TTC549 (cell line): Measurements from ENCODE around the gene SYT15.

Experiments
- FAIRE-seq: peaks from 2 replicates; lab custom pipeline; 2012; peaks lifted over from hg19 to GRCh38; lab: Jason Lieb, UNC

SYT15 gene

DNA sequence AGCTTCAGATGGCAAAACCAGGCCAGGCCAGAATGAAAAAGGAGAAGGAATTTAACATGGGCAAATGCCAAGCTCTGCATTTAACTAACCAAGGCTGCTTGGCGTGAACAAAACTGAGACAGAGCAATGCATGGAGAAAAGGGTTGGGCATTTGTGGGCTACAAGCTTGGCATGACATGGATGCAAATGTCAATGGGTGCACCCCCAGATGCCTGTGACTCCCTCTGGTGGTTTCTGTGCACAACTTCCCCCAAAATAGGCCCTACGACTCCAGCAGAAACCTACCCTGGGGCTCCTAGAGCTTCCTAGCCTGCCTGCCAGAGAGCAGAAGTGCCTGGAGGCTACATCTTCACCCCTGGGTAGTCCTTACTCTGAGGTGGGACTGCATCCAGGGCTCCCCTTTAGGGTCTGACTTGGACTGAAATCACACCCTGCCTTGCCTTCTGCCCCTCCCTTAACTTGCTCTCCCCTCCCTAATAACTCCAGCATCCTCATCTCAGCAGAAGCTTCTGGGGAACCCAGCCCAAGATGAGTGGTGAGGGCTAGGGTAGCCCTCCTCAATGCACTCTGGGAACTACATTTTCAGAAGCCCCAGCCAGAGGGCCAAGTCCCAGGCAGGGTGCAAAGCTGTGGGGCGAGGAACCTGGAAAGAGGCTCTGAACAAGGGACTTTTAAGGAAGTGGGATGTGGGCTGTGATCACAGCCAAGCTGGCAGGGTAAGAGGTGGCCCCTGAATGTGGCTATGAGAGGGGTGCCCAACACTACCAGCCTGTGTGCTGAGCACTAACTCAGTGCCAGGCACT, 33.7 kb upstream of the SYT15 start:
- FAIRE-seq, result no peak

DNA sequence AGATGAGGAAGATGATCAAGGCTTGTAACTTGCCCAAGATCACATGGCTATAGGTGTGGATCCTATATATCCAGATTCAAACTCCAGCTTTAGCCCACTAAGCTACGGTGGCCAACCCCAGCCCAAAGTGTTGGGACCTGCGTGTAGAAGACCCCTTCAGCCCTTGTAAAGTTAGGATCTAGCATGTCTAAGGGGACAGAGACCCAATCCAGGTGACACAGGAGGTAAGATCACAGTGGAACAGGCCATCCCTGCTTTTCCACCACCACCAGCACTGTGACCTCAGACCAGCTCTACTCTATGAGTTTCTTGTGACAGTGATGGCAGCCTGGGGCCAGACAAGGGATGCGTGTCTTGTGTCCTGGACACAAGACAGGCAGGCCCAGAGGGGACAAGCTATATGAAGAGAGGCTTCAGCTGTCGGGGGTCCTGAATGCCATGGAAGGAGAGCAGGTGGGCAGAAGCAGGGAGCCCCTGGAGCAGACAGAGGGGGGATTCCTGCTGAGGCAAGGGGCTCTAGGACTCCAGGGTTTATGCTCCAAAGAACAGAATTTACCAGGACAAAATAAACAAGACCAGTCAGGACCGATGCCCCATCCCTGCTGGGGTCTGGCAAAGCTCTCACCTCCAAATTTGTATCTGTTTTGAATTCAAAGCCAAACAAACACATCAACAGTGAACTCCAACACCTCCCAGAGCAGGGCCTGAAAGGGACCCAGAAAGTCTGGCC, 32.9 kb upstream of the SYT15 start:
- FAIRE-seq, result no peak

DNA sequence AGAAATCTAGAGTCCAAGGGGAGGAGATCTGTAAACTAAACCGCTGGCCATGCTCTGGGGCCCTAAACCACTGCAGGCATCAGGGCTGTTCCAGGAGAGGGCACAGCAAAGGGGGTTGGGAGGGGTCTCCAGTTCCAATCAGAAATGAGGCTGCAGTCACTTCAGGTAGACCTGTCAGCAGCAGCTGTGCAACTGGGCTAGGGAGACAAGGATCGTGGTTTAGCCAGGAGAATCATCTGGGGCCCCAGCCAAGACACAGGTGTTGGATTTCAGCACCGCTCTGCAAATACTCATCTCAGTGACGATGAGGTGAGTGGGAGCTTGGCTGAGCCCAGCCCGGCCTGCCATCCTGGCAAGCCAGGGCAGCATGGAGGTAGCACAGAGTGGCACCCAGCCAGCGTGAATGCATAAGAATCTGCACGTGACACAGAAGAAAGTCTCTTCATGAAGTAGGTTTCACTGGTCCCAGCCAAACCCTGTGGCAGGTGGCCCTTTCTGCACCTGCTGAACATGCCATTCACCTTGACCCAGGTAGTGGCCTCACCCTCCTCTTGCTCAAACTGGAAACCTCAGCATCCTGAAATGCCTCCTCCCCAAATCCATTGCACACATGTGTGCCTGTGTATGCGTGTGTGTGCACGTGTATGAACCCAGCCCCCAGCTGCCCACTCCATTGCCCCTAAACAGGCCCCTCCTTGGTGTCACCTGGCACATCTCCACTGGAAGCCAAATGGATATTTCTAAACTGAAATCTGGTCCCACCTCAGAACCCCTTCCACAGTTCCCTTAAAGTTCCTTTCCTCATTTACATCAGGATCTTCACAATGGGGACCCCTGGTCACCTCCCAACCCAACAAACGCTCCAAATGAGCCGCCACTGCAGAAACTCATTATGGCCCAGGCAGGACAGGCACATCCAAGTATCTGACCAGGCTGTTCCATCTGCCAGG, 32.1 kb upstream of the SYT15 start:
- no peak for FAIRE-seq

DNA sequence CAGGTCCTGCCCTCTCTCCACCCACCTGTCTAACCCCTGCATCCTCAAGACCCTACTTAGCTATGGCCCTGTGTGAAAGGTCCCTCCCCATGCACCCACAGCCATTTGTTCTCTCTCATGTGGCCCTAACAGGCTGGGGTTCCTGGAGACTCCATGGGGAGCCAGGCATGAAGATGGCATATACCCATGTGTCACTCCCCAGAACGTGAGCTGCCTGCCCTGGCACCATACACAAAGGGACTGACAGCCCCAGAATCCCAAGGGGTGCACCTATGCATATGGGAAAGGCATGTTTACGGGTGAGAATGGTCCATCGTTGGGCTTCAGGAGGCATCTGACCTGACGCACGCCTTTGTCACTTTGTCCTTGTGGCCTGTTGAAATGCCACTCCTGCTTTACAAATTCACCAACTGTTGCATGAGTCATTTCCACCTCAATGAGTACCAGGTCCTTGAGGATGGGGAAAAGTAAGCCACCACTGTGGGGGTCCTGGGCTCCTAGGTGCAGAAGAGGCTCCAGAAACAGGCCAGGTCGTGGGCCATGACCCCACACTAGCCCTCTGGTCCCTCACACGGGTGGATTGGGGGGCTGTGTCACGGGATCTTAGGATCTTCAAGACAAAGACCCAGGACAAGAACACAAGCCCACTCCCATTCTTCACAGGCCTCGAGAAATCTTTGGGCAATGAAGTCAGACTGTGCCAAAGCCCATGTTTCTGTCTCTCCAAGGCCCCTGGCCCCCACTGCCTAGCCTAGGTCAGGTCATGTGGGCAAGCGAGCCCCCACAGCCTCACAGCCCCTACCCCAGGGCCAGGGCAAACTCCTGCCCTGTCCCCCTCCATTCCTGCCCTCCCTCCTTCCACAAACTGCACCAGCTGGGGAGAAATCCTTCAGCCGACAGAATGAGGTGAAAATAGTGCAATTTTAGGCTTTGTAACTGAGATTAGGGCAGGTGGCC, 31.1 kb upstream of the SYT15 start:
- FAIRE-seq, result no peak

DNA sequence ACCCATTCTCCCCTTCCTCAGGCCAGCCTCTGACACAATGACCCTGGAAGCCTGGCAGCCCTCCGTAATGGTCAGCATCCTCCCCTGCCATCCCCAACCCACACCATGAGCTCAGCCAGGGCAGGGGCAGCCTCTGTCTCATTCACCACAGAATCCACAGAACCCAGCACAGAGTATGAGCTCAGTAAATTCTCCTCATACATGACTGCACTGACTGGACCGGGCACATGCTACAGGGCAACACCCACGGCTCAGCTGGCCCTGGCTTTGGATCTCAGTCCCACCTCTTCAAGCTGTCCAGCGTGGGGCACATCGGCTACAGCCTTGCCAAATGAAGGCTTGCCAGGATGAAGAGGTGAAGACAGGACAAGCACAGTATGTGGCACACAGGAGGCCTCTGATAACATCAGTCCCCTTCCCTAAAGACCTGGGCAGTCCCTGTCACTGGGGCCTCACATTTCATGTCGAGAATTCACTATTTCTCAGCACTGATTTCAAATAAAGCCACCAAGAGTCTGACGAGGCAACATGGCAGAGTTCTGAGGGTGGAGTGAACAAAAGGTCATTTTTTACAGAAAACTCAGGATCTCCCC, 30.3 kb upstream of the SYT15 start:
- FAIRE-seq, result no peak

DNA sequence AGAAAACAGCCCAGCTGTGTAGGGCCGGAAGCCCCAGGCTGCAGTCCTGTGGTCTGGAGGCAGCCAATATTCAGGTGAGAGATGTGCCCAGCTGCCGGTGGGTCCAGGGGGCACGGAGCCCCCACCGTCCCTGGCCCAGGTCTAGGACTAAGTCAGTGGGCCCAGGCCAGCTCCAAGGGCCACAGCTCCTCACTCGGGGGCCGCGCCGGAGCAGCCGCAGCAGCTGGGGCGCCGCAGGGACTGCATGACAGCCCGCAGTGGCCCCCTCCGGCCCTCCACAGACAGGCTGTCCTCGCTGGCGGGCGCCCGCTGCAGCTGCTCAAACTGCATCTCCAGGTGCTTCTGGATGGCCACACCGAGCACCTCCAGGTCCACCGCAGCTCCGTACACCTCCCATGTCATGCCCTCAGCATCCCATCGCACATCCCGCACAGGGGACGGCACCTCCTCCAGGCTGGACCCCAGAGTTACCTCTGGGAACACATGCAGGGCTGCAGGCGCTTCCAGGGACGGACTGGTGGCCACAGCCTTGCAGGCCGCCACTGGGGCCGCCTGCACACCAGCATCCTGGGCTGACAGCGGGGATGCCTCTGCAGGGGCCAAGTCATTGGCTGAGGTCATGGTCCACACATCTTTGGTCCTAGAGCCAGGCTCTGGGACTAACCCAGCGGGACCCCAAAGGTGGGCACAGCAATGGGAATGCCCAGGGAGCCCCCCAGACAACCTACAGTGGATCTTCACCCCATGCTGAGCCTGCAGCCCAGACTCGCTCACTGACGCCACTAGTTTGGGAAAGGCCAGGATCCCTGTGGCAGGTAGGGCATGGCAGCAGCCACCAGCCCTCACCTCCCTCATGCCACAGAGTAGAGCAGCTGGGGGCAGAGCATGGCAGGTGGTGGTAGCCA, 29.5 kb upstream of the SYT15 start:
- FAIRE-seq, result no peak

- no peak for FAIRE-seq
Measured at GRCh38 chr10:46550076-46550790, 28.7 kb upstream of the SYT15 start.

DNA sequence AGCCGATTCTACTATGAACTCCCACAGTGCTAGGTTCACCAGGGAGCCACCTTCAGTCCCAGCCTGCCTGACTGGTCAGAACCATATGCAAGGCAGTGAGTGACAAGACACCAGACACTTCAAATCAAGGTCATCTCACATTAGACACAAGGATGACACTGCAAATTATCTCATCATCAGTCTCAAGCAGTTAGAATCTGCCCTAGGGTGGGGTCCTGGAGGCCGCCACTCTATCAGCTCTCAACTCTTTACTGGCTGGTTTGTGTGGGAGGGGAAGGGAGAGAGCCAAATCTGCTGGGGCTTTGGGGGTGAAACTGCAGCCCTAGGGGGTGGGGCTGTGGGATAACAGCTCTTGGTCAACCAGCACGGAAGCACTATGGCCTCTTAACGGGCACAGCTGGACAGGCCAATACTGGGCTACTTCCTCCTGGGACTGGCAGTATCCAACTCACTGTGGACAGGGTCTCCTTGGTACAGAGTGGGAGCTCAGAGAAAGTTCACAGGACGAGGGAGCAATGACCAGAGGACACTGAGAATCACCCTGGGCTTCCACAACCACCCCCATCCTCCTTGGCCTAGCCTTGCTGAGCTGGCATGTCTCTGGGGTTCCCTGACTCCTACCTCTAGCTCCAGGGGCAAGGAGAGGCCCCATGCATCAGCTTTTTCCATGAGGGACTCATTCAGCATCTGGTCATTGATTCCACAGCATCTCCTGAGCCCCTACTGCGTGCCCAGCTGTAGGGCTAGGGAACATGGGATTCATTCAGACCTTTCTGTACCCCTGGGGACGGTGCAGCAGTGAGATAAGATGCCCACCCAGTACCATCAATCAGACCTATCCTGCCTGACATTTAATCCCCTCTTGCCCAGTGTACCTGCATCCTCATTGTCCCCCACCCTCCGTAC, 27.9 kb upstream of the SYT15 start:
- FAIRE-seq, result no peak

GRCh38 chr10:46551701-46552525, 27.0 kb upstream of the SYT15 start:
- no peak for FAIRE-seq

- no peak for FAIRE-seq
Measured at GRCh38 chr10:46552526-46553237, 26.2 kb upstream of the SYT15 start.

DNA sequence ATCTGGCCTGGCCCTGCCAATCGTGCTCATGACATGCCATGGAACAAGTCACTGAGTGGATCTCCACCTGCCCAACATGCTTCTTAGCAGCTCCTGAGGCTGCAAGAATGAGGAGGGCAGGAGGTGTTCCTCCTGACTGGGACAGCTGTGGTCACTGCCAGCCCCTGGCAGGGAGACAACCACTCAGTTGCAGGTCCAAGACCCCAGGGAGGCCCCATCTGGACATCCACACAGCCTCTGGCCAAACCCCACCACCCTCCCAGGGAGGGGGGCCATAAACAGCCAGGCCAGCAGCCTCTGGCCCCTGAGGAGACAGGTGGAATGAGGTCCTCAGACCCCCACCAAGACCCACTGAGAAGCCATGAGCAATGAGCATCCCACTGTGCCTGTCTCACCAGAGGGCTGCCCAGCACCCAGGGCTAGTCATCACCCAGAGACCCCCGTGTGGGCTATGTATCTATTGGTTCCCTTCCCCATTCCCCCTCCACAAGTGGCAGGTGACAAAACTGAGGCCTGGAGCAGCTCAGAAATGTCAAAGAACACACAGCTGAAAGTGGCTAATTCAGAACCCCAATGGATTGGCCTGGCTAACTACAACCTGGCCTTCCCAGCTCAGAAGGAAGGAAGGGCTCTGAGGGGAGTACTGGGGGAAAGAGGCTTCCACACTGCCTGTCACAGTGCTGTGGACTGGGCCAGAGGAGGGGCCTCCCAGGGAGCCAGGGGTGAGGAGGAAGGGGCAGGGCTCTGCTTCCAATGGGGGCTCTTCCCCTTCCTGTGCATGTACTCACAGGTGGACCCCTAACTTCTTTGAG, 25.5 kb upstream of the SYT15 start:
- no peak for FAIRE-seq

DNA sequence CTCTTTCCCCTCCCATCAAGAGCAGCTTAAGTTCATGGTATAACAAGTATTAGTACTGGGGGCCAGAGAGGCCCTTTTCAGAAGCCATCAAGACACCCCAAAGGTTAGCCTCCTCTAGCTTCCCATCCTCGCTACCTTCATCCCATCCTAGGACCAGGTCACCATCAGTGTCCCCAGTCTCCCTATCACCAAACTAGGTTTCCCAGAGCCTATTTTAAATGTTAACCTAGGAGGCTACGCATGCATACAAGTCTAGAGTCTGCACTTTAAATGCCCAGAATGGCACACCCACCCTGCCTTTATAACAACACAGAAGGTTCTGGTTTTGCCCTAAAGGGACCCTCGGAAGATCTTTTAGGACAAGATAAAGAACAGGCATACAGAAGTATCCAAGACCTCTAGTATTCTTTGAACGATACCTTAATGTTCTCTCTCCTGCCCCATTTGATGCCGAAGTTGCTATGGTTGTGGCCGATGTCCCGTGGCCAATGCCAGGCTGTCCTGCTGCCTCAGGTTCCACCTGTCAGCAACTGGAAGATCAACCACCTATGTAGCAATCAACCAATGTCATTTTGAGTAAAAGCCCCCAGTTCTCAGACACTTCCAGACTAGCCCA, 24.7 kb upstream of the SYT15 start:
- FAIRE-seq, result no peak

GRCh38 chr10:46555366-46555712, 23.6 kb upstream of the SYT15 start:
- FAIRE-seq, result no peak

GRCh38 chr10:46555713-46556514, 23.0 kb upstream of the SYT15 start:
- no peak for FAIRE-seq
